Cardiac muscle cell (in vitro differentiated cells and primary cell): ENCODE measurements around the gene STARD13. TPM values are rescaled to one million over a fixed set of nuclear protein-coding genes. Genes with fewer than 3 reads are reported as not detected.

Experiments
- DNase-seq, 2 donors: peaks; one replicate each; pipeline versions ENCODE4 v3.0.0 to v3.0.0-alpha.2; 2010 to 2017; ENCODE audit warnings: low read depth in 1 of 2, low spot score in 1 of 2
- H3K27ac ChIP-seq: fragments of 200-600 bp; sonication (generic); 2 replicates; pipeline ENCODE4 v1.5.1; 2016
- H3K27me3 ChIP-seq: fragments of 200-600 bp; sonication (generic); 2 replicates; pipeline ENCODE4 v1.6.0; 2016; ENCODE audit warnings: control low read depth
- H3K36me3 ChIP-seq: fragments of 200-600 bp; sonication (generic); 2 replicates; pipeline ENCODE4 v1.5.1; 2016; ENCODE audit warnings: control low read depth
- H3K4me1 ChIP-seq: fragments of 200-600 bp; sonication (generic); 2 replicates; pipeline ENCODE4 v1.8.1; 2017; ENCODE audit warnings: low read depth, mild to moderate bottlenecking, mixed run types
- H3K4me3 ChIP-seq: fragments of 200-600 bp; sonication (generic); 2 replicates; pipeline ENCODE4 v1.5.1; 2016; ENCODE audit warnings: mild to moderate bottlenecking
- H3K9me3 ChIP-seq: fragments of 200-600 bp; sonication (generic); 2 replicates; pipeline ENCODE4 v1.5.1; 2017; ENCODE audit warnings: low read depth, mild to moderate bottlenecking, control low read depth
- polyA plus RNA-seq: library from polyadenylated mRNA; unstranded; fragments of >200 nt; fragmentation: Nextera tagmentation; extraction: Ambion mirVana; gene quantifications from 2 replicates; pipeline ENCODE4 v1.2.1, GENCODE V29; 2016
- total RNA-seq: library from RNA; depleted of rRNA; stranded (reverse); fragments of >200 nt; gene quantifications from 2 replicates; pipeline ENCODE4 v1.2.3, GENCODE V29; 2016
- TF ChIP-seq, protein P1 (sequence below): IDR thresholded peaks from 2 replicates; pipeline ENCODE4 v1.5.1; 2012; ENCODE audit warnings: low read depth, mild to moderate bottlenecking, low read length

The STARD13 gene
- total and polyA plus RNA-seq, 2 experiments from 2014 or later: 16.5 to 23.5 TPM

DNA sequence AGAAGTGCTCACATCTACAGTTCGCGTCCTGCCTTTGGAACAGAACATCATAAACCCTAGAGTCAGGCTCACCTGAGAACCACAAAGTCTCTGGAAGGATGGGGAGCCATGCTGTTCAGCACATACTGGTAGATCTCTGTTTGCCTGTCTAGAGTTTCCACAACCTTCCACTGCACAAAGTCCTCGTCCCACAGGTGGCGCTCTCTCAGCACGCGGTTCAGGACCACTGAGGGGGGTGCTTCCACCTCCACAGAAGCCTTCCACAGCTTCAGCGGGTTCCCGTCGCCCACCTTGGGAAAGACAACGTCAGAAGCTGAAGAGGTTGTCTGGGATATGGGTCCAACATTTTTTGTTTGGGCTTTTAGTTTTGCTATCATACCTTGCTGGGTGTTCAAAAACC, 175.8 kb downstream of the STARD13 start:
- no peak for DNase-seq
- no peak overlapping the region for H3K4me3 ChIP-seq
- H3K36me3 ChIP-seq: peaks cover 38% of the 10 kb centered on the region
- H3K9me3 ChIP-seq: no peaks in the 10 kb centered on the region
- H3K4me1 ChIP-seq: peaks cover 6% of the 10 kb centered on the region
- no peaks in the 10 kb centered on the region for H3K27me3 ChIP-seq
- TF ChIP-seq, protein P1, sequence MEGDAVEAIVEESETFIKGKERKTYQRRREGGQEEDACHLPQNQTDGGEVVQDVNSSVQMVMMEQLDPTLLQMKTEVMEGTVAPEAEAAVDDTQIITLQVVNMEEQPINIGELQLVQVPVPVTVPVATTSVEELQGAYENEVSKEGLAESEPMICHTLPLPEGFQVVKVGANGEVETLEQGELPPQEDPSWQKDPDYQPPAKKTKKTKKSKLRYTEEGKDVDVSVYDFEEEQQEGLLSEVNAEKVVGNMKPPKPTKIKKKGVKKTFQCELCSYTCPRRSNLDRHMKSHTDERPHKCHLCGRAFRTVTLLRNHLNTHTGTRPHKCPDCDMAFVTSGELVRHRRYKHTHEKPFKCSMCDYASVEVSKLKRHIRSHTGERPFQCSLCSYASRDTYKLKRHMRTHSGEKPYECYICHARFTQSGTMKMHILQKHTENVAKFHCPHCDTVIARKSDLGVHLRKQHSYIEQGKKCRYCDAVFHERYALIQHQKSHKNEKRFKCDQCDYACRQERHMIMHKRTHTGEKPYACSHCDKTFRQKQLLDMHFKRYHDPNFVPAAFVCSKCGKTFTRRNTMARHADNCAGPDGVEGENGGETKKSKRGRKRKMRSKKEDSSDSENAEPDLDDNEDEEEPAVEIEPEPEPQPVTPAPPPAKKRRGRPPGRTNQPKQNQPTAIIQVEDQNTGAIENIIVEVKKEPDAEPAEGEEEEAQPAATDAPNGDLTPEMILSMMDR: peak; percentile 19
- H3K27ac ChIP-seq: no peak overlapping the region

DNA sequence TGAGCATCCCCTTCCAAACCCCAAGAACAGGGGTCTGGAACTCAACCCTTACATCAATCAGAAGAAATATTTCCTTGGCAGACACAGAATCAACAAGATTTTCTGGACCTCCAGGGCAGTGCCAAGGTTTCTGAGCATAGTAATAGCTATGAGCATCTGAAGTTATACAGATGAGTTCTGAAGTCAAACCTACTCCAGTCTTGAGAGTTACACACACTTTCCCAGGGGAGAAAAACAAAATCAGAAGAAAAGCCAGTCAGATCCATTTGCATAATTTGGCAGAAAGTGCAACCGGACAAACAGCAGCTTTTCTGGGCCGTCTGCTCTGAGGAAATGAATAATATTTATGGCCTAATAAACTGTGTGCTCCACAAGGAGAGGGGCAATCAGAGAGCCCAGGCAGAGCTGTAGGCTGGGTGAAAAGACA, 176.3 kb downstream of the STARD13 start:
- peaks cover 38% of the 10 kb centered on the region for H3K36me3 ChIP-seq
- TF ChIP-seq, protein P1: no peak
- no peak for DNase-seq
- peaks cover 6% of the 10 kb centered on the region for H3K4me1 ChIP-seq
- no peaks in the 10 kb centered on the region for H3K27me3 ChIP-seq
- H3K9me3 ChIP-seq: no peaks in the 10 kb centered on the region
- H3K4me3 ChIP-seq: no peak overlapping the region
- no peak overlapping the region for H3K27ac ChIP-seq

DNA sequence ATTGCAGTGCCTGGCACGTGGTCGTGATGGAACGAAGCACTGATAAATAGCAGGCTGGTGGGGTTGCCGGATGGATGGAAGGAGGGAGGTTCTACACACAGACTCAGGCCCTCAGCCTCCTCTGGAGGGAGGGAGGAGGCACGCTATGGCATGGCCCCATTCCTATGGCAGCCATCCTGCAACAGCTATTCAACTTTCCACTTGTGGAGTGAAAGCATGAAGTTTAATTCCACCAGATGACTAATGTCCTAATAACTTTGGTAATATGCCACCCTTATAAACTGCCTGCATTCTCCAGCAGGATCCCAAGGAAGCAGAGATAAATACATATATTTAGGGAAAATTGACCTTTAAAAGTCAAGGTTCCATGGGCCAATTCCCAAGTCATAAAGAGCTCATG, 176.9 kb downstream of the STARD13 start:
- Histone ChIP-seq H3K9me3 (no peaks in the 10 kb centered on the region), H3K4me1 (peaks cover 6% of the 10 kb centered on the region), H3K27me3 (no peaks in the 10 kb centered on the region), H3K4me3 (no peak overlapping the region), H3K36me3 (peaks cover 34% of the 10 kb centered on the region), H3K27ac (no peak overlapping the region)
- DNase-seq: peak in 1 of 2 donors; percentile 32
- TF ChIP-seq, protein P1: no peak

DNA sequence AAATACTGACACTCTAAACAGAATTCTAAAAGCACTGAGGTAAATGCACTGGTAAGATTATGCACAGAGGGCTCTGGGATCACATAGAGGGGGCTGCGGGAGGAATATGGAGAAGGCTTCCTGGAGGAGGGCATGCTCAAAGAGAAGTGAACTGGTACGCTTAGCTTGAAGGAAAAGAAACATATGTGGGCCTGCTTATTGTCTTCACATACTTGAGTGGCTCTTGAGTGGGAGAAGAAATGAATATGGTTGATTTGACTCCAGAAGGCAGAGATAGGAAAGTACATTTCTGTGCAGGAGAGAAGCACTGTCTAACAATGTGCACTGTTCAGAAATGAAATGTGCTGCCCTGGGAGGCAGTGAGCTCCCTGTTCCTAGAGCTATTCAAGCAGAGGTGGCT, 178.2 kb downstream of the STARD13 start:
- TF ChIP-seq, protein P1: no peak
- H3K4me3 ChIP-seq: no peak overlapping the region
- H3K27ac ChIP-seq: peak overlapping the region; percentile 53
- H3K36me3 ChIP-seq: peaks cover 22% of the 10 kb centered on the region
- H3K27me3 ChIP-seq: no peaks in the 10 kb centered on the region
- H3K9me3 ChIP-seq: no peaks in the 10 kb centered on the region
- peak in 1 of 2 donors; percentile 32 for DNase-seq
- H3K4me1 ChIP-seq: peaks cover 6% of the 10 kb centered on the region

DNA sequence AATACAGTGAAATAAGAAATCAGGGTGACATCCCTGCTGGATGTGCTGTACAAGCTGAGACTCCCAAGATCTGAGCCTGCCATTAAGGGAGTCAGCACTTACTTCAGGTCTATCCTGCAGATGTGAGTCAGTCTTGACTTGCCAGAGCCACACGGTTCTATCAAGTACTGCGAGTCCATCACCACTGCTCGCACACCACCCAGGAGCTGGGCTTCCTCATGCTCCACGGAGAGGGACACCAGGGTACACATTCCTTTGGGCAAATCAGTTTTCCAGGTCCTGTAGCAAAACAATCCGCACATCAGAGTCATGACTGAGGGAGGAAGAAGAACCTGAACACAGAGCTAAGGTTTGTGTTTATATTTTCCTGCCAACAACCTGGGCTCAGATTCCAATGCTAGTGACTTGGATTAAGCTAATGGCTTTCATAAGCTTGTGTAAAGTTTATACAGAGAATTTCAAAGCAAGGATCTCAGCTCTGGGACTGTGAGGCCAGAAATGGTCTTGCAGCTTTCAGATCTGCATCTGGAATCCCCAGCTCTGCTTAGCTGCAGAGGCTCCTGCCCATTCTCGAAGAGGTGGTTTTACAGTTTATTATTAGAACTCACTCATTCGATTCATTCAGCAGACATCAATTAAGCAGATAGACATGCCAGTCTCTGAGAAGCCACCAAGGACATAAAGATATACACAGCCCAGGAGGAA, 178.7 kb downstream of the STARD13 start:
- DNase-seq: no peak
- H3K36me3 ChIP-seq: peaks cover 20% of the 10 kb centered on the region
- H3K4me3 ChIP-seq: no peak overlapping the region

More for the DNA sequence above, 178.7 kb downstream of the STARD13 start:
- Histone ChIP-seq H3K4me1 (peaks cover 6% of the 10 kb centered on the region), H3K27ac (peak overlapping the region; percentile 53), H3K27me3 (no peaks in the 10 kb centered on the region), H3K9me3 (no peaks in the 10 kb centered on the region)
- TF ChIP-seq, protein P1: no peak
